SK-N-MC (cell line): ENCODE data around the gene C1QTNF1.

ENCODE experiments used
- EZH2 ChIP-seq: fragments of 200-600 bp; sonication (generic); IDR thresholded peaks from one replicate; pipeline ENCODE4 v1.6.1; 2017; ENCODE audit warnings: antibody characterized with exemption
- POLR2AphosphoS5 ChIP-seq: IDR thresholded peaks from 2 replicates; pipeline ENCODE4 v1.6.1; 2012; ENCODE audit warnings: mild to moderate bottlenecking, low read depth, low read length, borderline replicate concordance

DNA sequence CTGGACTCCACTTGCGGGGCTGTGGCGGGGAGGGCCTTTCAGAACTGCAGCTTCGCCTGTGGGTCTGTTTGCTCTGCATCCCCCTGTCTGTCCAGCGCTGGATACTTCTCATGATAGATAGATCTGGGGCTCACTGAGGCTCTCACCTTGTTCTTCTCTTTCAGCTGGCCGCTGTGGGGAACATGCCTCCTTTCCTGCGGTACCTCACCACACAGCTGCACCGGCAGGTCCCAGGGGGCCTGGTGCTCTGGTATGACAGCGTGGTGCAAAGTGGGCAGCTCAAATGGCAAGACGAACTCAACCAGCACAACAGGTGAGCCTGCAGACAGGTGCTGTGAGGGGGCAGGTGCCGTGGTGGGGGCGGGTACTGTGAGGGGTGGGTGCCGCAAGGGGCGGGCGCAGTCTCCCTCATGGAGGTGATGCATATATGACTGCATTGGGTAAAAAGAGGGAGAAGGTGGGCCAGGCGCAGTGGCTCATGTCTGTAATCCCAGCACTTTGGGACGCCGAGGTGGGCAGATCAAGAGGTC is 56.9 kb downstream of the C1QTNF1 start:
- TF ChIP-seq EZH2 (no peak), POLR2AphosphoS5 (no peak)
